Keratinocyte (primary cell): ENCODE data around the gene CCL2. TPM values are rescaled to one million over a fixed set of nuclear protein-coding genes. Genes with fewer than 3 reads are reported as not detected.

Experiments
- DNase-seq: peaks from one replicate; pipeline ENCODE4 v3.0.0-alpha.2; 2011; ENCODE audit warnings: low read depth, missing footprints, low spot score
- FAIRE-seq: peaks from 2 replicates; lab custom pipeline; 2011; peaks lifted over from hg19 to GRCh38; lab: Jason Lieb, UNC
- H2AFZ ChIP-seq: 2 replicates; pipeline ENCODE4 v1.6.0; 2012; ENCODE audit warnings: low read length, control low read depth, inconsistent platforms; ENCODE audit not compliant: control insufficient read depth
- H3K27ac ChIP-seq: 2 replicates; pipeline ENCODE4 v1.5.1; 2011; ENCODE audit warnings: low read length; ENCODE audit not compliant: control insufficient read depth, insufficient read depth
- H3K27me3 ChIP-seq: 3 replicates; pipeline ENCODE4 v1.6.0; 2011; ENCODE audit warnings: low read length; ENCODE audit not compliant: control insufficient read depth, insufficient read depth; ENCODE audit errors: extremely low read depth
- H3K36me3 ChIP-seq, 2 experiments: 2 replicates in 1 of 2; 3 replicates in 1 of 2; pipeline ENCODE4 v1.5.1; 2011; ENCODE audit warnings: low read length in 2 of 2, mild to moderate bottlenecking in 1 of 2; ENCODE audit not compliant: control insufficient read depth in 2 of 2, insufficient read depth in 2 of 2; ENCODE audit errors: extremely low read depth in 1 of 2
- H3K4me1 ChIP-seq: 3 replicates; pipeline ENCODE4 v1.5.1; 2011; ENCODE audit warnings: low read length; ENCODE audit not compliant: control insufficient read depth, insufficient read depth; ENCODE audit errors: extremely low read depth
- H3K4me2 ChIP-seq: 3 replicates; pipeline ENCODE4 v1.6.0; 2011; ENCODE audit warnings: low read depth, low read length; ENCODE audit not compliant: control insufficient read depth, insufficient read depth; ENCODE audit errors: extremely low read depth
- H3K4me3 ChIP-seq, 3 experiments: fragments of 200-600 bp in 1 of 3; sonication (generic) in 1 of 3; 2 replicates in 2 of 3; 3 replicates in 1 of 3; pipeline ENCODE4 v1.5.1; 2011 to 2016; ENCODE audit warnings: low read length in 3 of 3, mild to moderate bottlenecking in 3 of 3, control low read depth in 2 of 3, inconsistent platforms in 1 of 3, low read depth in 1 of 3, mixed read lengths in 1 of 3, mixed run types in 1 of 3, moderate library complexity in 1 of 3; ENCODE audit not compliant: control insufficient read depth in 2 of 3, insufficient read depth in 2 of 3; ENCODE audit errors: extremely low read depth in 1 of 3
- H3K79me2 ChIP-seq: 2 replicates; pipeline ENCODE4 v1.6.0; 2012; ENCODE audit warnings: low read length; ENCODE audit not compliant: control insufficient read depth, insufficient read depth
- H3K9ac ChIP-seq: 3 replicates; pipeline ENCODE4 v1.6.0; 2011; ENCODE audit warnings: low read length; ENCODE audit not compliant: control insufficient read depth, insufficient read depth; ENCODE audit errors: extremely low read depth
- H3K9me1 ChIP-seq: 3 replicates; pipeline ENCODE4 v1.6.0; 2011; ENCODE audit warnings: low read length; ENCODE audit not compliant: control insufficient read depth, insufficient read depth; ENCODE audit errors: extremely low read depth
- H3K9me3 ChIP-seq: 2 replicates; pipeline ENCODE4 v1.5.1; 2012; ENCODE audit warnings: low read depth, low read length; ENCODE audit not compliant: control insufficient read depth
- H4K20me1 ChIP-seq: 3 replicates; pipeline ENCODE4 v1.6.0; 2011; ENCODE audit warnings: low read length; ENCODE audit not compliant: control insufficient read depth, insufficient read depth; ENCODE audit errors: extremely low read depth
- CTCF ChIP-seq, 3 experiments: IDR thresholded peaks in 1 of 3; conservative IDR thresholded peaks in 1 of 3; optimal IDR thresholded peaks in 1 of 3; 2 replicates in 2 of 3; 3 replicates in 1 of 3; pipeline versions ENCODE3 to v1.5.1; 2011; ENCODE audit warnings: low read length in 3 of 3, mild to moderate bottlenecking in 3 of 3, moderate library complexity in 2 of 3, control low read depth in 1 of 3, inconsistent platforms in 1 of 3; ENCODE audit not compliant: insufficient read depth in 2 of 3; ENCODE audit errors: extremely low read depth in 1 of 3
- EZH2 ChIP-seq: IDR thresholded peaks from one replicate; pipeline ENCODE4 v1.6.1; 2012; ENCODE audit warnings: inconsistent platforms, mild to moderate bottlenecking, low read length, moderate library complexity
- dilution Hi-C: fragments of 300-500 bp; cut with MboI; formaldehyde crosslinking; loops from one replicate; pipeline ENCODE4 v1.7.0; 2020; ENCODE audit warnings: low sequenced_read_pairs; ENCODE audit not compliant: extremely low pct_ligation_motif_present
- polyA plus RNA-seq, 5 experiments: library from polyadenylated mRNA; depleted of rRNA in 3 of 5; stranded (reverse) in 3 of 5; stranded (forward) in 1 of 5; unstranded in 1 of 5; fragments of >200 nt; gene quantifications; 1 replicate in 1 of 5; 2 replicates in 3 of 5; 3 replicates in 1 of 5; pipeline versions ENCODE4 v1.2.1 to v1.2.3, GENCODE V29; 2011 to 2012; ENCODE audit warnings: missing spikeins in 2 of 5, low read depth in 1 of 5, low replicate concordance in 1 of 5

The CCL2 gene
- polyA plus RNA-seq, 1 donor (not counting 4 experiments of a cell fraction or from before 2014, with no cell fraction given) = 0.24 TPM

GRCh38 chr17:34255381-34255732 lies 272 bp downstream of the CCL2 start:
- no peak overlapping the region for H3K4me3 ChIP-seq
- FAIRE-seq (no peak), DNase-seq (no peak)
- H3K4me2 ChIP-seq = peak overlapping the region; percentile 57
- H3K36me3 ChIP-seq = no peaks in the 10 kb centered on the region
- peaks cover 9% of the 10 kb centered on the region for H3K27me3 ChIP-seq
- dilution Hi-C loops = no loop called here
- H4K20me1 ChIP-seq = no peaks in the 10 kb centered on the region
- peaks cover 26% of the 10 kb centered on the region for H3K4me1 ChIP-seq
- H3K79me2 ChIP-seq = no peaks in the 10 kb centered on the region
- H2AFZ ChIP-seq = peak overlapping the region; percentile 60
- no peaks in the 10 kb centered on the region for H3K9me1 ChIP-seq
- H3K27ac ChIP-seq = no peak overlapping the region
- H3K9me3 ChIP-seq = no peaks in the 10 kb centered on the region
- no peak overlapping the region for H3K9ac ChIP-seq
- TF ChIP-seq EZH2 (no peak), CTCF (optimal IDR thresholded peaks at IDR 0.05 in 1 of 3, IDR thresholded peaks at IDR 0.05 in 1 of 3, conservative IDR thresholded peaks at IDR 0.05 in 1 of 3; ENCODE audit: extremely low read depth in 1 of 3, insufficient read depth in 2 of 3, low read length in 3 of 3) (no peak)

- no peak overlapping the region for H3K27ac ChIP-seq
- no peak overlapping the region for H3K4me2 ChIP-seq
- TF ChIP-seq CTCF (optimal IDR thresholded peaks at IDR 0.05 in 1 of 3, IDR thresholded peaks at IDR 0.05 in 1 of 3, conservative IDR thresholded peaks at IDR 0.05 in 1 of 3; ENCODE audit: extremely low read depth in 1 of 3, insufficient read depth in 2 of 3, low read length in 3 of 3) = no peak
- TF ChIP-seq EZH2 = no peak
- H3K79me2 ChIP-seq = no peaks in the 10 kb centered on the region
- no peaks in the 10 kb centered on the region for H3K9me1 ChIP-seq
- FAIRE-seq = no peak
- H3K4me3 ChIP-seq = no peak overlapping the region
- no peak overlapping the region for H3K9ac ChIP-seq
- no peaks in the 10 kb centered on the region for H3K36me3 ChIP-seq
- H3K27me3 ChIP-seq = peaks cover 9% of the 10 kb centered on the region
- no peak for DNase-seq
- dilution Hi-C loops = no loop called here
- H2AFZ ChIP-seq = no peak overlapping the region
- H3K4me1 ChIP-seq = peaks cover 26% of the 10 kb centered on the region
- no peaks in the 10 kb centered on the region for H4K20me1 ChIP-seq
- H3K9me3 ChIP-seq = no peaks in the 10 kb centered on the region
Measured at GRCh38 chr17:34255841-34256240, 756 bp downstream of the CCL2 start.
